Occipital lobe (tissue), 2 donors: ENCODE data around the gene CEACAM21. TPM values are rescaled to one million over a fixed set of nuclear protein-coding genes. Genes with fewer than 3 reads are reported as not detected.

Experiments used
- DNase-seq: peaks from one replicate; lab custom pipeline; 2025; lab: John Stamatoyannopoulos, UW
- total RNA-seq: library from RNA; depleted of rRNA; stranded (reverse); fragments of >200 nt; gene quantifications from one replicate; pipeline ENCODE4 v1.2.3, GENCODE V29; 2014

The CEACAM21 gene
- 1.6 TPM for total RNA-seq

GRCh38 chr19:41575998-41576397 is at the start of gene CEACAM21:
Gene CEACAM21 (plus strand): TSS chr19:41576166. CDS start chr19:41576275, 109 bp downstream.
- no peak for DNase-seq

- DNase-seq = no peak
Observed at GRCh38 chr19:41527089-41527488, 48.9 kb upstream of the CEACAM21 start.

DNA sequence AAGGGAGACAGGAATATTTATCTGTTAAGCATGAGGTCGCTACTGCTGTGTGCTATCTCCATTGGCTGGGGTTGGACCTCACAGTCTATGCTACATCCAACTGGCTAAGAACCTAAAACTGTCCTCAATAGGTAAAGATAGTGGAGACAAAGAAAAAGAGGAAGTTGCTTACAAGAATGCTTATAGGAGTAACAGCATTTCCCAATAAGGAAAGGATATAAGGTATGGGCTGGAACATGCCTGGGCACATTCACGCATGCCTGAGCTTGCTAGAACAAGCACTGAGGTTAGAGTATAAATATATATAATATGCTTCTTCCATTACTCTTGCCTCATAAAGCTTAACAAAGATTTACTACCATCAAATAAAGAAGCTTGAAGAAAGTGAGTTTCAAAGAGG is 47.9 kb upstream of the CEACAM21 start:
- no peak for DNase-seq

GRCh38 chr19:41529484-41530183 is 46.3 kb upstream of the CEACAM21 start:
- no peak for DNase-seq

DNA sequence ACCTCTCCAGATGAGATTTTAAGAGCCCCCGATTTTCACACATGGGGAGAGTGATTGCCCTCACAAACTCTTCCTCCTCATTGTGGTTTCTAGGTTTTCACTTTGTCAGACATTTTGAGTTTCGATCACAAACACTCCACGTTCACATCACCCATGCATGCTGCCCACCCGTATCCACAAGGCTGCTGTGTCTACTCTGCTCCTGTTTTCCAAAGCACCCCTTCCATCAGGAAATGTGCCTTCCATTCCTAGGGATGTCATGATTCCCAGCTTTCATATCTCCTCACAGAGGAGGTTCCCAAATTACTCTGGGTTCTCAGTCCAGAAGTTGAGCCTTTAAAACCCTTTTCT is 45.8 kb upstream of the CEACAM21 start:
- no peak for DNase-seq

DNA sequence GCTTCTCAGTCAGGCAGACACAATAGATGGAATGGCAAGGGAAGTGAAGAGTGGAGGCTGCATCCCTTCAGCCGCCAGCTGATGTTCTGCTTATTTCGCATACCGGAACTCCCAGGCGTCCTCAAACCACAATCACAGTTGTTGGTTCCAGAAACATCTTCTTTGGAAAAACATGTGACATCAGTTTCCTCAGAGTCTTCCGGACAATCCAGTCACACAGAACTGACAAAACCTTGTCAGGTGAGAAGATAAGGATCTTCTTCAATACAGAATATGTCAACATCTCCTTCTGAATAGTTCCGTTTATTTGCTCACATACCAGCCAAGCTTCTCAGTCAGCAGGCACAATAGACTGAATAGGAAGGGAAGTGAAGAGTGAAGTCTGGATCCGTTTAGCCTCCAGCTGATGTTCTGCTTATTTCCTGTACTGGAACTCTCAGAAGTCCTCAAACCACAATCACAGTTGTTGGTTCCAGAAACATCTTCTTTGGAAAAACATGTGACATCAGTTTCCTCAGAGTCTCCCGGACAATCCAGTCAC is 45.1 kb upstream of the CEACAM21 start:
- DNase-seq = no peak

DNA sequence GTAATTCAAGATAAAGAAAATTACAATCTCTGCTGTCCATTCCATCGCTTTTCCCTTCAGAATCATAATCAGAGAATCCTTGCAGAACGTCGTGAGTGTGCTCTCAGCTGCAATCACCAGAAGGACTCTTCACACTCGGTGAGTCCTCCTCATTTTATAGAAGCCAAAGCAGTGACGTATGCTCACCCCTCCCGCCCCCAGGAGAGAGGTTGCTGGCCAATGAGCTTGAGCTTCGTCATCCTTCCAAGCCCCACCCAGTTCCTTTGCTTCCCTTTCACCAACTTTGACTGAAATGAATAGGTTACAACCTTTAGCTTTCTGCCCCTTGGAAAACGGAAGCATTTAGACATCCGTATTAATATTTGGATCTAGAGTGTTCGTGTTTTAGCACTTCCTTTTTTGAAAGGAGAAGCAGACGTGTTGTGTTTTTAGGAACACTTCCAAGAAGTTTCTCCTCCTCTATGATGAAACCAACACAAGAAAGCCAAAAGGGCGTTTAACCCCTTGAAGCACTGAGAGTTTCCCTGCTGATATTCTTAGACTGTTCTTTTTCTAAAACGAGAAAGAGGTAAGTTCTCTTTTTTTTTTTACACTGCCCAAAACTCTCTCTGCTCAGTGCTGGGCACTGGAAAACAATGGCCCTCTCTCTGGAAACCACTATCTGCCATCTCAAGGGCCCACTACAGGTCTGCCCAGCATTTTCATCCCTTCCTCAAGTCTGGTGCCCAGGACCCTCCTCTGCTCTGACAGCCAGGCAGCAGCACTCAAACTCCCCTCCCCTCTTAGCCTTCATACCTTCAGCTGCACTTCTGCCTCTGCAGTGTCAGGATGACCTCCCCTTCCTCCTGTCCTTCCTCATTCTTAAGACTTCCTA is 44.3 kb upstream of the CEACAM21 start:
- no peak for DNase-seq

DNA sequence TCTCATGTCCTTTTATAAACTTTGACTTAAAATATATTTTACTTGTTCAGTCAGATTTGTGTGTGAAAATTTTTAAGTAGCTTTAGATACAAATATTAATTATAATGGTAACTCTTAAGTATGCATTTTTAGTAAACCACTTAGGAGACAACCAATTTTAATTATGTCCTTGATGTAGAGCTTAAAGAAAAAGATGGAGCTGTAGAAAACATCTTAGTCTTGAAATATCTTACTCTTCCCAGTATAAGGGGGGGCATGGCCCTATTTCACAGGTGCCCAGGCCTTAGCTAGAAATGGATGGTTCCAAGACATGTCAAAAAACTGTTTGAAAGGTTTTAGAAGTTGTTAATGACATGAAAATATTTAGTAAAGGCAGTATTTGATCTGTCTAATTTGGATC is 43.4 kb upstream of the CEACAM21 start:
- no peak for DNase-seq

DNA sequence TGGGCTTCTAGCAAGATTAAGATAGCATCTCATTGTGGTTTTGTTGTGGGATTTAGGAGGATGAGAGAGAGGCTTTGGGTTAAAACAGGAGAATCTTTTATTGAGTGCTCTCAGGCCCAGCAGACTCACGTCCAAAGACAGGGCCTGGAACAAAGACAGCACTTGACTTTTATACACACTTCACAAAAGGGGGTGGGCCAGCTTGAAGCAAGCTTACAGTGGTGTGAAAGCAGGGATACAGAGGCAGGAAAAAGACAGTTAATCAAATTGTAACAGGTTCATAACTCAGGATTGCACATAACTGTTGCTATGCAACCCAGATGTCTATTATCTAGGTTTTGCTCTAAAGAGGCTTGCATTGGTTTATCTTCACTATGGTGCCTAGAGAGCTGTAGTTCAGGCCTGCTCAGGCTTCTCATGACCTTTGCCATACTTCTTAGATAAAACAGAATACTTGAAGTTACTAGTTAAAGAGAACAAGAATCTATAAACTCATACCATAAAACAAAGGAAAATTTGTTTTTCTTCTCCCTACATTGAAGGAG is 42.2 kb upstream of the CEACAM21 start:
- DNase-seq = no peak

- no peak for DNase-seq
Observed at GRCh38 chr19:41535029-41535622, 40.8 kb upstream of the CEACAM21 start.

- no peak for DNase-seq
Observed at GRCh38 chr19:41537789-41538188, 38.2 kb upstream of the CEACAM21 start.

- no peak for DNase-seq
Observed at GRCh38 chr19:41540041-41540695, 35.8 kb upstream of the CEACAM21 start.

- DNase-seq = no peak
Observed at GRCh38 chr19:41541990-41542584, 33.9 kb upstream of the CEACAM21 start.

DNA sequence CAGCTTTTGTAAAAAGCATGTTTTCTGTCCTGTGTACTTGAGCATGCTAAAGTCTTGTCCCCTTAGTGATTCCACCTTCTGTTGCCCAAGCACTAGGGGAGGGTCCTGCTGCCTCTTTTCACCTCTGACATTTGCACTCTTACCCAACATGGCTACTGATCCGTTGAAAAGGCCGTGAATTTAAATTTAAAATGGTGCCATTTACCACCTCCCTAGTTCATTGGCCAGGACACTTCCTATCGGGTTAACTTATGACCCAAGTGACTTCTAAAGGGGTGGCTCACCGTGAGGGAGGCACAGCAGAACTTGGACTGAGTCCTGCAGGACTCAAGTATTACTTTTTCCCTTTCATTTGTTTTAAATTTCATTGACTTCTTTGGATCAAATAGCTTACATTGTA is 33.3 kb upstream of the CEACAM21 start:
- DNase-seq = no peak

- DNase-seq = no peak
Observed at GRCh38 chr19:41543582-41543981, 32.4 kb upstream of the CEACAM21 start.

- DNase-seq = no peak
Observed at GRCh38 chr19:41545547-41545946, 30.4 kb upstream of the CEACAM21 start.

- no peak for DNase-seq
Observed at GRCh38 chr19:41546386-41546789, 29.6 kb upstream of the CEACAM21 start.

DNA sequence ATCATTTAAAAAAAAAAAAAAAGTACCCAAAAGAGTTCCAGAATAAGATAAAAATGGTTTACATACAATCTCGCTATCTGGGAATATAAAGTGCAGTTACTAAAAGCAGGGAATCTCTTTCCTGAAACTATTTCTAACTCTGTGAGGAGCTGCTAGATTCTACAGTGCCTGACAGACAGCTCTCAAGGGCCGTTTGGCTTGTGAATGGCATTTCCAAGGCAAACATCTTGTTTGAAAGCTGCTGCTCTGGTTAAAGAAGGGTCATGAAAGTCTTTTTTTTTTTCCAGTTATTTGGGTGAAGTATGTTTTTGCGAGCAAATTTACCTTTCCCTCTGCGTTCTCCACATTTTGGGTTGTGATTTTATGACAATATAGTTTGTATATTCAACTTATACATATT is 29.0 kb upstream of the CEACAM21 start:
- DNase-seq = no peak

DNA sequence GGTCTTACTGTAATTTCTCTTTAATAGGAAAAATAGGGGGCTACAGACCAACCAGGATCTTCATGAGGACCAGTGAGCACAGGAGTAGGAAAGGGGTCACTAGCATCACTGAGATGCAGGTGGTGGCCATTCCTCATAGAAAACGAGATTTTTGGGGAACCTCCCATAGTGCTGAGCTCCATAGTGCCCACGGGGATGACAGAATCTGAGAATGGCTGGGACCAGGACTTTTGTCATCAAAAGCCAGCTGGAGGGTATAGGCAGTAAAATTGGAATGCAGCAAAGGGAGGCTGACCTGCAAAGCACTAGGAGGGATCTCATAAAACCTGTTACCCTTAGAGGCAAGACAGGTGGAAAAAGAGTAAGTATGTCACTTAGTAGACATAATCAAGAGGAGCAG is 28.4 kb upstream of the CEACAM21 start:
- DNase-seq = no peak

GRCh38 chr19:41548047-41548446 is 27.9 kb upstream of the CEACAM21 start:
- DNase-seq = no peak
